ENCODE results near the gene GPD2. TPM values are rescaled to one million over a fixed set of nuclear protein-coding genes. Genes with fewer than 3 reads are reported as not detected.

GPD2 gene
- total RNA-seq, 2 experiments from 2014 or later = 17.2 to 17.3 TPM

DNA sequence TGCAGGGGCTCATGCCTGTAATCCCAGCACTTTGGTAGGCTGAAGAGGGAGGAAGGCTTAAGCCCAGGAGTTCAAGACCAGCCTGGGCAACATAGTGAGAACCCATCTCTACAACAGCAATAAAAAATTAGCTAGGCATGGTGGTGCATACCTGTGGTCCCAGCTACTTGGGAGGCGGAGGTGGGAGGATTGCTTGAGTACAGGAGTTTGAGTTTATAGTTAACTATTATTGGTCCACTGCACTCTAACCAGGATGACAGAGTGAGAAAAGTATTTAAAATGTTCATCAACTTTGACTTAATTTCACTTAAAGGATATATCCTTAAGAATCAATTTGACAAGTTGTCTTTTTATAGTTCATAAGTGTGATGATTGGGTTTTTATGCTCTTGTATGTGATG, 14.3 kb upstream of the GPD2 start:
- peaks cover 2% of the 10 kb centered on the region for H3K36me3 Mint-ChIP-seq (ENCODE audit: low read depth)
- peaks cover 18% of the 10 kb centered on the region for H3K27me3 Mint-ChIP-seq
- DNase-seq = no peak
- CTCF ChIA-PET = no interaction called here
- H3K4me3 Mint-ChIP-seq = no peak overlapping the region
- POLR2A ChIA-PET = no interaction called here
- no peaks in the 10 kb centered on the region for H3K9me3 Mint-ChIP-seq
- no peaks in the 10 kb centered on the region for H3K4me1 Mint-ChIP-seq
- H3K27ac Mint-ChIP-seq = no peak overlapping the region

DNA sequence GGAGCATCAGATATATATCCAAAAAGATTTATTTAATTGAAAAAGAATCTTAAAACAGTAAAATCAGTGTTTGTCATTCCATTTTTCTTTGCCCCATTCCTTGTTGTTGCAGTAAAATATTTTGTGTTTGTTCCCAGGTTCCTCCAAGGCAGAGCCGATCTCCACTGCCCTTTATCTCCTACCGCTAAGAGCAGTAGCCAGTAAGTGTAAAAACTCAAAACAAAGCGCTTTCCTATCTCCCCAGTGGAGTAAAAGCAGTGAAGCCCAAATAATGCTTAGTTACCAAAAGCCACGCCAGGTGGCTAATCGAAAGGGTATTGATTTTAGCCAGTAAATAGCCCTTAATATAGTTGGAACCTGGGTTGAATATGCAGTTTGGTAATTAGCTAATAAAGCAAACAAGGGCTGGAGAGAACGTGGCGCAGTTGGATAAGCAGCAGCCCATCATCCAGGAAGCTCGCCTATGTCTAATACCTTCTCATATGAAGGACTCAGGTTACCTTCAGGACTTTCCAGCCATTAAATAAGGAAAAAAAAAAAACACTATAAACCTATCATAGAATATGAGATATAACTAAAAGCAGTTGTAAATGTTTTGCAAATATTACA, 12.4 kb upstream of the GPD2 start:
- no peak overlapping the region for H3K27ac Mint-ChIP-seq
- no peaks in the 10 kb centered on the region for H3K4me1 Mint-ChIP-seq
- ChIA-PET CTCF (no interaction called here), POLR2A (no interaction called here)
- peaks cover 2% of the 10 kb centered on the region for H3K36me3 Mint-ChIP-seq (ENCODE audit: low read depth)
- peaks cover 18% of the 10 kb centered on the region for H3K27me3 Mint-ChIP-seq
- H3K9me3 Mint-ChIP-seq = no peaks in the 10 kb centered on the region
- DNase-seq = no peak
- H3K4me3 Mint-ChIP-seq = no peak overlapping the region

DNA sequence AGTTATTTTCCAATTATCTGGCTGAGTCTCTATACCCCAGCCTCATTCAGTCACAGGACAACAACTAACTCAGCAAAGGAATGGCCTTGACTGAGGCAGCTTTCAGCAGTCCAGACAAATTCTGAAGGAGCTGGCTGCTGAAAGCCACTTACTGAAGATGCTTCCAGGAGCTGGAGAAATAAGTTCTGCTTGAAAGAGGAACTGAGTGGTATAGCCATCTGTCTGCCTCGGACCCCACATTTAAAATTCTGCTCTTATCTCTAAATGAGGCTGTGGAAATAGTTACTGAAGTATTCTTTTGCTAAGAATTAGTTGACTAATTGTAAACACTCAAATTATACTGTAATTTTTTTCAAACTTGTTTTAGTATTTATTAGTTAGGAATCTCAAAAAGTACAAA, 9.1 kb upstream of the GPD2 start:
- CTCF ChIA-PET = interaction anchor here (0.6 kb wide), 1 partner anchor 10 kb away, joined by 3 read pairs; no protein-coding TSS in a partner anchor
- Mint-ChIP-seq H3K27me3 (peaks cover 8% of the 10 kb centered on the region), H3K36me3 (ENCODE audit: low read depth) (no peaks in the 10 kb centered on the region), H3K27ac (no peak overlapping the region), H3K4me1 (peaks cover 17% of the 10 kb centered on the region), H3K4me3 (no peak overlapping the region), H3K9me3 (peaks cover 2% of the 10 kb centered on the region)
- POLR2A ChIA-PET = interaction anchor here (0.6 kb wide), 1 partner anchor 159 kb away, joined by 4 read pairs; no protein-coding TSS in a partner anchor
- no peak for DNase-seq

DNA sequence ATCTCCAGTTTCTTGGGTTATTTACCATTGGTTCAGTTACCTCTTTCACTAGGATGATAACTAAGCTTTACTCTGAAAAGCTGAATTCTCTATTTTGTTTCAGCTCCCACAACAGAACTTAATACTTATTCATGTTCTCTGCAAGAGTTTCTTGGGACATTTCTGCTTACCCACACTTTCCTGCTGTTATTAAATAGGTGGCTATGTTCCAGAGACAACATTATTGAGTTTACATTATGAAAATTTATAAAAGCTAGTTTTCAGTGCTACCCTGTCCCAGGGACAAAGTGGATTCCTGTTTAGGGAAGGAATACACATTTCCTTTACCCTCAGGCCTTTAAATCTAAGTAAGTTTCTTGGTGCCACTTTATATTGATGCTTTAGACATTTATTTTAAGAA, 7.0 kb upstream of the GPD2 start:
- DNase-seq = no peak
- Mint-ChIP-seq H3K4me3 (no peak overlapping the region), H3K9me3 (peaks cover 2% of the 10 kb centered on the region), H3K27ac (no peak overlapping the region), H3K4me1 (peaks cover 20% of the 10 kb centered on the region), H3K36me3 (ENCODE audit: low read depth) (no peaks in the 10 kb centered on the region), H3K27me3 (peaks cover 2% of the 10 kb centered on the region)
- ChIA-PET CTCF (interaction anchor here (0.6 to 1.7 kb wide), 2 partner anchors 9 to 44 kb away, joined by 3 to 7 read pairs; no protein-coding TSS in a partner anchor), POLR2A (no interaction called here)

DNA sequence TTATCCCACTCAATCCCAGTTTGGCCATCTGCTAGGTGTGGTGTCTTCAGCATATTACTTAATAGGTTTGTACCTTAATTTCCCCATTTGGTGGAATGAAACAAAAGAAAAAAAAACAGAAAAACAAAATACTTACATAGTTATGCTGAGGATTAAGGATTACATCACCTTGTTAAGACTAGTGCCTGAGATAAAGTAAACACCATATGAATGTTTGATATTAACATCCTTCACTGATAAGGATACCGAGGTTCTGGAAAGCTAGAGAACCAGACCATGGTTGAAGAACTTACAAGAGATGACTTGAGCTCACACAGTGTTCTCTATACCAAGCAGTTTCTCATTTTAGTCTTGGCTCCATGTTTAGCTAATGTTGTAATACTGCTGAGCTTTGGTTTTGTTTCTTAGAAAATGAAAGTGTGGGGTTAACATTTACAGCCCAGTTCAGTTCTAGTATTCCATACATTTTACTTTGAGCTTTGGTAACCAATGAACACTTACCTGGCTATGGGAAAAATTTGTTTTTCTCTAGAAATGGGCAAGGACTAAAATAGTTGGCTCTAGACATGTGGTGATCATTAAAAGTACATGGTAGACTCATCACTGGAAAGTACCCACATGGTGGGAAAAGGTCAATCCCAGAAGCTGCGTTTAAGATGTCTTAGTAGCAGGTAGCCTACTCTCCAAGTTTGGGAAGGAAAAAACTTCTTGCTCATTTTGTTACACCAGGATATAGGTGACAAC, 5.8 kb upstream of the GPD2 start:
- DNase-seq = no peak
- ChIA-PET CTCF (interaction anchor here (0.6 to 1.4 kb wide), 2 partner anchors 11 to 457 kb away, joined by 3 to 5 read pairs; no protein-coding TSS in a partner anchor), POLR2A (no interaction called here)
- Mint-ChIP-seq H3K27me3 (no peaks in the 10 kb centered on the region), H3K4me3 (no peak overlapping the region), H3K4me1 (peaks cover 20% of the 10 kb centered on the region), H3K9me3 (peaks cover 2% of the 10 kb centered on the region), H3K36me3 (ENCODE audit: low read depth) (no peaks in the 10 kb centered on the region), H3K27ac (no peak overlapping the region)

DNA sequence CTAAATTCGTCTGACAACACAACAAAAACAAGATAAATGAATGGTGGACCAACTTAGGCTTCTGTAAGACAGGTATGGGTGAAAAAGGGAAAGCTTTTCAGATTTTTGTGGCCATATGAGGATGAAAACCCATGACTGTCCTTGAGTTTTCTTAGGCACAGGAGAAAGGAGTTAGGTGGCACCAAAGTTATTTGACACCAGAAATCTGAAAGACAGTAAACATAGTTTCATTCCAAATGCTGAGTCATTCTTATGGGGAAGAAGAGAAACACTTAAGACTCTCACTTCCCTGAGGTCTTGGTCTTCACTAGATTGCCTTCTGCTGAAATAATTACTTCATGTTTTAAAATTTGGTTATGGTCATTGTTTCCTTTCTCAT, 5.2 kb upstream of the GPD2 start:
- CTCF ChIA-PET = interaction anchor here (0.6 to 1.4 kb wide), 2 partner anchors 10 to 458 kb away, joined by 3 to 5 read pairs; no protein-coding TSS in a partner anchor
- Mint-ChIP-seq H3K27me3 (no peaks in the 10 kb centered on the region), H3K27ac (no peak overlapping the region), H3K36me3 (ENCODE audit: low read depth) (no peaks in the 10 kb centered on the region), H3K9me3 (peaks cover 2% of the 10 kb centered on the region), H3K4me3 (no peak overlapping the region), H3K4me1 (peaks cover 20% of the 10 kb centered on the region)
- DNase-seq = no peak
- POLR2A ChIA-PET = no interaction called here

DNA sequence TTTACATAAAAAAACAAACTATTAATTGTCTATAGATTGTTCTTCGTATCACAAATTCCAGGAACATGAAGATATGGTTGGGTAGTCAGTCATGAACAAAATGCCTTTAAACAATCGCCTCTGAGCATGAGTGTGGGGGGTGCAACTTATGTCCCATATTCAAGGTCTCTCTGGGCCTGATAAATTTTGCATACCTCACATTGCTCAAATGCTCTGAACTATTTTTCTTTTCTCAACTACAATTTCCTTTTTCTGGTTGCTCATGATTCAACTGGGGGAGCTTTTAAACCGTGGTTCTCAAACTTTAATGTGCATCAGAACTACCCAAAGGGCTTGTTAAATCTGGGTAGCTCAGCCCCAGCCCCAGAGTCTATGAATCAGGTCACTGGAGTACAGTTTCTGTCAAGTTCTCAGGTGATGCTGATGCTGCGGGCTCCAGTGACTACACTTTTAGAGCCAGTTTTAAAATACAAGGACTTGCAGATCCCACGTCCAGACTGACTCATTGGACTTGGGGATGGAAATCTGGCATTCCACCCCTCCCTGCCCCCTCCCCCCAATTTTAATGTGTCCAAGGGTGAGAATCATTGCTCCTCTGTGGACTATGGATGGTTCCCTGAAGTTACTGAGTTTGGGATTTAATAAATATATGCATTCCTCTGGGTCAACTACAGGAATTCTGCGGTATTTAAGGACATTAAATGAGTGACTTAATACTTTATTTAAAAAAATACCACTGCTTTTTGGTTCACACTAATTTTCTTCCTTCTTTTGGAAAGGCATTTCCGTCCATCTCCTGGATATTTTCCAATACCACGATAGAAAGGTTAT, 1.5 kb upstream of the GPD2 start:
- Mint-ChIP-seq H3K9me3 (peaks cover 2% of the 10 kb centered on the region), H3K4me1 (peaks cover 45% of the 10 kb centered on the region), H3K4me3 (peak overlapping the region; percentile 61), H3K27ac (peak overlapping the region; percentile 69), H3K27me3 (peaks cover 3% of the 10 kb centered on the region), H3K36me3 (ENCODE audit: low read depth) (peaks cover 11% of the 10 kb centered on the region)
- no peak for DNase-seq
- ChIA-PET CTCF (interaction anchor here (0.8 to 2.6 kb wide), 2 partner anchors 100 kb away, joined by 3 to 9 read pairs; no protein-coding TSS in a partner anchor), POLR2A (no interaction called here)

DNA sequence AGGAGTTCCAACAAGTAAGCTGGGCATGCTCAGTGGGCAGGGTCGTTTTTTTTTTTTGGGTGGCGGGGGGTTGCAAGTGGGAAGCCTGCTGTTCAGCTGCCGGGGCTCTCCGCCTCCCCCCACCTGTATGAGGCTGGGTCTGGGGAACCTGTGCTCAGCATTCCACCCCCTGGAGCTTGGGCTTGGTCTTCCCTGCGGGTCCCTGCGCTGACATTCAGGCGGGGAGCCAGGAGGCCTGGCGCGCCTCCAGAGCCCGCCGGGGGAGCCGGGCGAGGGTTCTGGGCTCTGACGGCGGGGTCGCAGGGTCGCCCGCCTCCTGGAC, 822 bp upstream of the GPD2 start:
- Mint-ChIP-seq H3K4me3 (peak overlapping the region; percentile 61), H3K9me3 (peaks cover 2% of the 10 kb centered on the region), H3K27me3 (peaks cover 3% of the 10 kb centered on the region), H3K4me1 (peaks cover 43% of the 10 kb centered on the region), H3K36me3 (ENCODE audit: low read depth) (peaks cover 17% of the 10 kb centered on the region), H3K27ac (peak overlapping the region; percentile 69)
- POLR2A ChIA-PET = no interaction called here
- DNase-seq = no peak
- CTCF ChIA-PET = interaction anchor here (0.8 to 2.6 kb wide), 2 partner anchors 100 kb away, joined by 3 to 9 read pairs; no protein-coding TSS in a partner anchor

DNA sequence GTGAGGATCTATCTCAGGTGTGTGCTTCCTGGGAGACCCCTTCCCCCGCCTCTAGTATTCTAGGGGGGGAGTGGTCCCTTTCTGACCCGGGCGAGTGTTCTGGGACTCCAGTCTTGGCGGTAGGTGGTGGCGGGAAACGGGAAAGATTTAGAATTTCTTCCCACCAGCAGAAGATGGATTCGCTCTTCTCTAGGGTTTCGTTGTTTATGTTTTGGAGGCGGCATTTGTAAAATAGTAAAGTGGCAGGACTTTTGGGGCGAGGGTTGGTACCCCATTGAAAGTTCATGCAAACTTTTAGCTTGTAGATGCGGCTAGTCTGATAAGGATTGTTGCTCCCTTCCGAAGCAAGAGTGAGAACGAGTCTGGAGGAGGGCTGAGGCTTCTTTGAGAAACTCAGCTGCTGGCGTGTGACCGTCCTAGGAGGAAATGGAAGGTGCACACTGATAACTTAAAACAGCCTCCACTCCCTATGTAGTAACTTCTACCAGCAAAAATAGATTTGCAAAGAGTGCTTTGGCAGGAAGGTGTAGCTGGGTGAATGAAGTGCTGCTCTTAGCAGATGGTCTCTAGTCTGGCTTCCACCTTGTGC, 412 bp downstream of the GPD2 start:
- H3K27ac Mint-ChIP-seq = peak overlapping the region; percentile 96
- H3K27me3 Mint-ChIP-seq = peaks cover 3% of the 10 kb centered on the region
- no peaks in the 10 kb centered on the region for H3K9me3 Mint-ChIP-seq
- peaks cover 33% of the 10 kb centered on the region for H3K4me1 Mint-ChIP-seq
- POLR2A ChIA-PET = interaction anchor here (0.7 kb wide), 1 partner anchor 53 kb away, joined by 4 read pairs; no protein-coding TSS in a partner anchor
- CTCF ChIA-PET = interaction anchor here (0.7 to 2.6 kb wide), 4 partner anchors 8 to 102 kb away, joined by 3 to 9 read pairs (median 5); no protein-coding TSS in a partner anchor
- H3K36me3 Mint-ChIP-seq (ENCODE audit: low read depth) = peaks cover 22% of the 10 kb centered on the region
- peak overlapping the region; percentile 99 for H3K4me3 Mint-ChIP-seq
- peak; percentile 39 for DNase-seq

DNA sequence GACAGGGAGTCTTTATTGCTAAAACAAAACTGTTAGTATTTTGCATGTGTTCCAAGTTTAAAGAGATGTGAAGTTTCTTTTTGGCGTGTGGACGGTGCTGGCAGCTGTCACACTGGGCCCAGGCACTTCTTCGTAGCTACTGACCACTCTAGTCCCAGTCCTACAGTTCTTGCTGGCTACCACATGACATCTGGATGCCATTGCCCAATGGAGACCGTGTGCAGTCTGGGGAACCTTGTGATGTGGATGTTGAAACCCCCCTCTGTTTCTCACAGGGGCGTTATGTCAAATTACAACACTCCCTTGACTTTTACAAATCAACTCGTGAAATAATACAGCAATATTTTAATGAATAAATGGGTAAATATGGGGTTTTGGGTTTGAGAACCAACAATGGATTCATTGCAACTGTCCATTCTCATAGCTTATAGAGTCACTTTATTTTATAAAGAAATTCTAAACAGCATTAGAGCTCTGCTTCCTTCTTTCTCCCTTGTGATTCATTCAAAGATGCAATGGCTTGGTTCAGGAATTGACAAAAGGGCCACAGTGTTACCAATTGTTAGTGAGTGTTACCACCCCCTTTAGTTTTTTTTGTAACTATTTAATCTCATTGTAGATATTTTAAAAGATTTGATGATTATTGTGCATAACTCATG, 1.2 kb downstream of the GPD2 start:
- peaks cover 31% of the 10 kb centered on the region for H3K4me1 Mint-ChIP-seq
- POLR2A ChIA-PET = no interaction called here
- H3K36me3 Mint-ChIP-seq (ENCODE audit: low read depth) = peaks cover 22% of the 10 kb centered on the region
- no peaks in the 10 kb centered on the region for H3K9me3 Mint-ChIP-seq
- peaks cover 3% of the 10 kb centered on the region for H3K27me3 Mint-ChIP-seq
- H3K27ac Mint-ChIP-seq = peak overlapping the region; percentile 96
- peak overlapping the region; percentile 99 for H3K4me3 Mint-ChIP-seq
- no peak for DNase-seq
- CTCF ChIA-PET = interaction anchor here (0.7 to 2.6 kb wide), 7 partner anchors 8 to 103 kb away, joined by 3 to 9 read pairs (median 4); no protein-coding TSS in a partner anchor

DNA sequence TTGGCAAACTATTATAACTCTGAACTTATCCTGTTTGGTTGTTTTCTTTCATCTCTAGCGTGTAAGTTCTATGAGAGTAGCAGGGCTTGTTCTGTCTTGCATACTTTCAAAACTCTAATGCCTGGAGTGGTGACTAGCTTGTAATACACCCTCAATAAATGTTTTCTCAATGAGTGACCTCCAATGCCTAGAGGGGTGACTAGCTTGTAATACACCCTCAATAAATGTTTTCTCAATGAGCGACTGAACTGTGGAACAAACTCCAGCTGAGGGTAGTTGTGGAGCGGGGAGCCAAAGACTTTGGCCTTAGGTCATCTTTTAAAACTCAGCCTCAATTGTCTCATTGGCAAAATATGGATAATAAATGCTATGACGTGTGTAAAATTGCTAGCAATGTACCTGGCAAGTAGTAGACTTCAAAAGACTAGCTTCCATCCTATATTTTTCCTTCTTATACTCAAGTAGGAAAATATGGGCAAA, 1.8 kb downstream of the GPD2 start:
- no peak for DNase-seq
- CTCF ChIA-PET = interaction anchor here (0.7 to 2.4 kb wide), 5 partner anchors 9 to 103 kb away, joined by 3 to 7 read pairs (median 4); no protein-coding TSS in a partner anchor
- Mint-ChIP-seq H3K4me3 (peak overlapping the region; percentile 99), H3K9me3 (no peaks in the 10 kb centered on the region), H3K36me3 (ENCODE audit: low read depth) (peaks cover 22% of the 10 kb centered on the region), H3K27ac (no peak overlapping the region), H3K27me3 (peaks cover 3% of the 10 kb centered on the region), H3K4me1 (peaks cover 31% of the 10 kb centered on the region)
- POLR2A ChIA-PET = no interaction called here

DNA sequence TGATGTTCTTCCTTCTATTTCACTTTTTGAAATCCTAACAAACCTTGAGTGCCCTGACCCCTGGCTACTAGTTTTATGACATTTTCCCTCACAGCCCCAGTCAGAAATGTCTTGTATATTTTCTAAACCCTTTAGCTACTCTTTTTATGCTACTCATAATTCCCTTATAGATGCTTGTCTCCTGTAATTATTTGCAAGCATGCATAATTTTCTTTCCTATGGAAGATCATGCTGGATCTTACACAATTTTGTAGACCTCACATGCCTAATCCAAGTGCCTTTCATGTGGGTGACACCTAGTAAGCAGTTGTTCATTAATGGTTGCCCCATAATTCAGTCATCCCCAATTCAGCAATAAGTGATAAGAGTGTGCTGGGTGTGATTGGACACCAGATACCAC, 6.9 kb downstream of the GPD2 start:
- Mint-ChIP-seq H3K27ac (no peak overlapping the region), H3K36me3 (ENCODE audit: low read depth) (peaks cover 18% of the 10 kb centered on the region), H3K27me3 (no peaks in the 10 kb centered on the region), H3K9me3 (no peaks in the 10 kb centered on the region), H3K4me1 (peaks cover 14% of the 10 kb centered on the region), H3K4me3 (no peak overlapping the region)
- ChIA-PET POLR2A (no interaction called here), CTCF (interaction anchor here (2.2 kb wide), 1 partner anchor 11 kb away, joined by 5 read pairs; no protein-coding TSS in a partner anchor)
- DNase-seq = no peak
